Mesenchymal stem cell (in vitro differentiated cells and primary cell): ENCODE results near the gene HMCES.

Experiments used
- small RNA-seq: library from polyadenylated mRNA; stranded (forward); fragments of <200 nt; extraction: miRNeasy Mini kit (QIAGEN cat#:217004); gene quantifications from one replicate; pipeline ENCODE3, GENCODE V24; 2013; ENCODE audit warnings: low read depth

HMCES gene

Small RNA genes lying within 50 kb of the gene (small RNA-seq; reads per million reads assigned to genes)
- 0.86 reads per million for gene MIR6826
